A549 treated with AZD9567 at 1 μM for 4 hours (cell line): Measurements from ENCODE around the gene SOAT1. TPM values are rescaled to one million over a fixed set of nuclear protein-coding genes. Genes with fewer than 3 reads are reported as not detected.

Experiments used
- total RNA-seq: library from RNA; stranded (reverse); fragments of 200-300 nt; extraction: Qiagen RNA extraction; gene quantifications from 5 replicates; pipeline ENCODE4 v1.2.3, GENCODE V29; 2022; ENCODE audit not compliant: insufficient read depth

SOAT1 gene
- 20.1 to 30.4 TPM (median 30.0 TPM) in 5 replicates for total RNA-seq

GRCh38 chr1:179293340-179294327 lies at the start of gene SOAT1:
Gene SOAT1, plus strand, starts transcription at chr1:179293797. Its CDS starts 8,888 bp downstream, at chr1:179302685.

GRCh38 chr1:179365342-179366092 lies 71.9 kb downstream of the SOAT1 start, which contains the start of gene AXDND1:
Gene AXDND1, plus strand, starts transcription at chr1:179365971. Its CDS starts 539 bp downstream, at chr1:179366510.

Other genes starting within 250 kb of the SOAT1 start
- gene TOR3A, start 211.7 kb upstream of the SOAT1 start, total RNA-seq: 23.2 to 42.9 TPM (median 41.8 TPM) in 5 replicates
- 15.4 to 18.7 TPM (median 16.2 TPM) in 5 replicates for gene ABL2, start 64.1 kb upstream of the SOAT1 start, total RNA-seq
- gene AXDND1, start 72.2 kb downstream of the SOAT1 start, total RNA-seq: 0.24 to 0.68 TPM (median 0.31 TPM) in 4 of 5 replicates, not detected in the other